GM18508 (cell line): ENCODE data around the gene TXNRD3.

Source experiments
- ATAC-seq: cut with Tn5 transposase; IDR thresholded peaks from one replicate; pipeline ENCODE4 v1.9.1; 2021; ENCODE audit warnings: moderate number of reproducible peaks; ENCODE audit not compliant: insufficient read depth, unreplicated experiment

The TXNRD3 gene

GRCh38 chr3:126557415-126557745 is 97.5 kb downstream of the TXNRD3 start:
- no peak for ATAC-seq
